ENCODE results near the gene DOCK1. TPM values are rescaled to one million over a fixed set of nuclear protein-coding genes. Genes with fewer than 3 reads are reported as not detected.
A peak's percentile ranks its signal among the peaks of the same experiment; 100 is the strongest.

DOCK1 gene
- polyA plus RNA-seq, 6 donors from 2014 or later, result not detected

GRCh38 chr10:127197154-127197432 is 291.9 kb downstream of the DOCK1 start:
- Mint-ChIP-seq H3K27me3 (peaks cover 26 to 42% (median 35%) of the 10 kb centered on the region in 3 donors), H3K36me3 (no peaks in the 10 kb centered on the region), H3K4me1 (peaks cover 0 to 9% (median 0%) of the 10 kb centered on the region in 3 donors), H3K9me3 (no peaks in the 10 kb centered on the region), H3K27ac (no peak overlapping the region), H3K4me3 (no peak overlapping the region)
- ATAC-seq (ENCODE audit: low read depth in 2 of 2), result no peak
- no peak for DNase-seq

- ATAC-seq (ENCODE audit: low read depth in 2 of 2), result no peak
- H3K36me3 Mint-ChIP-seq, result no peaks in the 10 kb centered on the region
- no peak overlapping the region for H3K4me3 Mint-ChIP-seq
- no peak for DNase-seq
- H3K9me3 Mint-ChIP-seq, result no peaks in the 10 kb centered on the region
- H3K27ac Mint-ChIP-seq, result no peak overlapping the region
- H3K27me3 Mint-ChIP-seq, result peaks cover 22 to 39% (median 30%) of the 10 kb centered on the region in 3 donors
- H3K4me1 Mint-ChIP-seq, result peaks cover 0 to 9% (median 0%) of the 10 kb centered on the region in 3 donors
Measured at GRCh38 chr10:127198307-127198706, 293.1 kb downstream of the DOCK1 start.

- no peaks in the 10 kb centered on the region for H3K36me3 Mint-ChIP-seq
- H3K27me3 Mint-ChIP-seq, result peaks cover 18 to 37% (median 26%) of the 10 kb centered on the region in 3 donors
- no peak overlapping the region for H3K27ac Mint-ChIP-seq
- DNase-seq, result no peak
- no peak for ATAC-seq (ENCODE audit: low read depth in 2 of 2)
- H3K4me3 Mint-ChIP-seq, result no peak overlapping the region
- H3K4me1 Mint-ChIP-seq, result peaks cover 0 to 9% (median 0%) of the 10 kb centered on the region in 3 donors
- no peaks in the 10 kb centered on the region for H3K9me3 Mint-ChIP-seq
Measured at GRCh38 chr10:127198721-127199120, 293.5 kb downstream of the DOCK1 start.

- no peak for ATAC-seq (ENCODE audit: low read depth in 2 of 2)
- DNase-seq, result no peak
- Mint-ChIP-seq H3K4me1 (peaks cover 0 to 7% (median 0%) of the 10 kb centered on the region in 3 donors), H3K27me3 (peaks cover 11 to 24% (median 16%) of the 10 kb centered on the region in 3 donors), H3K27ac (no peak overlapping the region), H3K4me3 (no peak overlapping the region), H3K9me3 (peaks cover 0 to 2% (median 0%) of the 10 kb centered on the region in 7 donors), H3K36me3 (no peaks in the 10 kb centered on the region)
Measured at GRCh38 chr10:127200646-127201045, 295.4 kb downstream of the DOCK1 start.

GRCh38 chr10:127203067-127203466 is 297.8 kb downstream of the DOCK1 start:
- Mint-ChIP-seq H3K4me3 (no peak overlapping the region), H3K4me1 (no peaks in the 10 kb centered on the region), H3K9me3 (peaks cover 0 to 2% (median 0%) of the 10 kb centered on the region in 7 donors), H3K27me3 (peaks cover 2 to 10% (median 5%) of the 10 kb centered on the region in 3 donors), H3K36me3 (no peaks in the 10 kb centered on the region), H3K27ac (no peak overlapping the region)
- DNase-seq (no peak), ATAC-seq (ENCODE audit: low read depth in 2 of 2) (no peak)

- H3K4me3 Mint-ChIP-seq, result no peak overlapping the region
- DNase-seq, result no peak
- no peak for ATAC-seq (ENCODE audit: low read depth in 2 of 2)
- no peaks in the 10 kb centered on the region for H3K4me1 Mint-ChIP-seq
- no peak overlapping the region for H3K27ac Mint-ChIP-seq
- H3K27me3 Mint-ChIP-seq, result no peaks in the 10 kb centered on the region
- H3K9me3 Mint-ChIP-seq, result peaks cover 0 to 2% (median 0%) of the 10 kb centered on the region in 7 donors
- no peaks in the 10 kb centered on the region for H3K36me3 Mint-ChIP-seq
Measured at GRCh38 chr10:127207081-127207480, 301.9 kb downstream of the DOCK1 start.

GRCh38 chr10:127210936-127211466 is 305.8 kb downstream of the DOCK1 start:
- ATAC-seq (ENCODE audit: low read depth in 2 of 2) (no peak), DNase-seq (no peak)
- Mint-ChIP-seq H3K9me3 (peaks cover 0 to 5% (median 0%) of the 10 kb centered on the region in 7 donors), H3K27ac (no peak overlapping the region), H3K27me3 (no peaks in the 10 kb centered on the region), H3K36me3 (no peaks in the 10 kb centered on the region), H3K4me1 (no peaks in the 10 kb centered on the region), H3K4me3 (no peak overlapping the region)

GRCh38 chr10:127215866-127216265 is 310.6 kb downstream of the DOCK1 start:
- Mint-ChIP-seq H3K36me3 (no peaks in the 10 kb centered on the region), H3K4me3 (no peak overlapping the region), H3K4me1 (no peaks in the 10 kb centered on the region), H3K9me3 (peaks cover 0 to 16% (median 2%) of the 10 kb centered on the region in 7 donors), H3K27ac (no peak overlapping the region), H3K27me3 (no peaks in the 10 kb centered on the region)
- ATAC-seq (ENCODE audit: low read depth in 2 of 2) (no peak), DNase-seq (no peak)

GRCh38 chr10:127216274-127216673 is 311.0 kb downstream of the DOCK1 start:
- Mint-ChIP-seq H3K4me1 (no peaks in the 10 kb centered on the region), H3K27ac (no peak overlapping the region), H3K4me3 (no peak overlapping the region), H3K36me3 (no peaks in the 10 kb centered on the region), H3K9me3 (peaks cover 0 to 16% (median 2%) of the 10 kb centered on the region in 7 donors), H3K27me3 (no peaks in the 10 kb centered on the region)
- DNase-seq (no peak), ATAC-seq (ENCODE audit: low read depth in 2 of 2) (no peak)

- H3K9me3 Mint-ChIP-seq, result peaks cover 0 to 16% (median 2%) of the 10 kb centered on the region in 7 donors
- no peaks in the 10 kb centered on the region for H3K36me3 Mint-ChIP-seq
- H3K4me3 Mint-ChIP-seq, result no peak overlapping the region
- no peaks in the 10 kb centered on the region for H3K27me3 Mint-ChIP-seq
- no peak overlapping the region for H3K27ac Mint-ChIP-seq
- DNase-seq (no peak), ATAC-seq (ENCODE audit: low read depth in 2 of 2) (no peak)
- H3K4me1 Mint-ChIP-seq, result no peaks in the 10 kb centered on the region
Measured at GRCh38 chr10:127216786-127217185, 311.6 kb downstream of the DOCK1 start.

GRCh38 chr10:127218658-127219057 is 313.4 kb downstream of the DOCK1 start:
- H3K4me1 Mint-ChIP-seq, result no peaks in the 10 kb centered on the region
- ATAC-seq (ENCODE audit: low read depth in 2 of 2), result no peak
- no peak overlapping the region for H3K4me3 Mint-ChIP-seq
- DNase-seq, result no peak
- no peaks in the 10 kb centered on the region for H3K36me3 Mint-ChIP-seq
- peaks cover 0 to 16% (median 2%) of the 10 kb centered on the region in 7 donors for H3K9me3 Mint-ChIP-seq
- peaks cover 0 to 4% (median 0%) of the 10 kb centered on the region in 3 donors for H3K27me3 Mint-ChIP-seq
- H3K27ac Mint-ChIP-seq, result no peak overlapping the region

GRCh38 chr10:127221281-127221680 is 316.1 kb downstream of the DOCK1 start:
- peaks cover 0 to 11% (median 2%) of the 10 kb centered on the region in 7 donors for H3K9me3 Mint-ChIP-seq
- DNase-seq (no peak), ATAC-seq (ENCODE audit: low read depth in 2 of 2) (no peak)
- no peaks in the 10 kb centered on the region for H3K36me3 Mint-ChIP-seq
- no peak overlapping the region for H3K4me3 Mint-ChIP-seq
- H3K27ac Mint-ChIP-seq, result no peak overlapping the region
- H3K27me3 Mint-ChIP-seq, result peaks cover 0 to 4% (median 0%) of the 10 kb centered on the region in 3 donors
- H3K4me1 Mint-ChIP-seq, result no peaks in the 10 kb centered on the region

- no peak for ATAC-seq (ENCODE audit: low read depth in 2 of 2)
- H3K27ac Mint-ChIP-seq, result peak overlapping the region in 3 of 6 donors; percentile 17 to 88 (median 78)
- DNase-seq, result no peak
- no peaks in the 10 kb centered on the region for H3K4me1 Mint-ChIP-seq
- H3K9me3 Mint-ChIP-seq, result peaks cover 0 to 4% (median 0%) of the 10 kb centered on the region in 7 donors
- no peak overlapping the region for H3K4me3 Mint-ChIP-seq
- H3K36me3 Mint-ChIP-seq, result no peaks in the 10 kb centered on the region
- H3K27me3 Mint-ChIP-seq, result peaks cover 0 to 4% (median 0%) of the 10 kb centered on the region in 3 donors
Measured at GRCh38 chr10:127227027-127227426, 321.8 kb downstream of the DOCK1 start.

- Mint-ChIP-seq H3K36me3 (no peaks in the 10 kb centered on the region), H3K9me3 (peaks cover 0 to 4% (median 0%) of the 10 kb centered on the region in 7 donors), H3K4me3 (no peak overlapping the region), H3K4me1 (no peaks in the 10 kb centered on the region), H3K27ac (no peak overlapping the region), H3K27me3 (no peaks in the 10 kb centered on the region)
- no peak for ATAC-seq (ENCODE audit: low read depth in 2 of 2)
- no peak for DNase-seq
Measured at GRCh38 chr10:127227663-127228062, 322.4 kb downstream of the DOCK1 start.

Measured in naive B cell (primary cell).